Esophagus squamous epithelium (tissue), 4 donors: ENCODE results near the gene CDH11.

Source experiments
- POLR2A ChIP-seq, 4 donors: fragments of 450-650 bp; IDR thresholded peaks; one replicate each; pipeline ENCODE4 v1.6.1; 2017; ENCODE audit warnings: antibody characterized with exemption in 4 of 4, mild to moderate bottlenecking in 4 of 4, moderate library complexity in 3 of 4
- TF ChIP-seq, protein P1 (sequence below), 6 experiments: fragments of 450-650 bp in 4 of 6; fragments of 200-600 bp in 2 of 6; sonication (generic) in 2 of 6; IDR thresholded peaks; one replicate each; pipeline ENCODE4 v1.5.1; 2016 to 2019; ENCODE audit warnings: antibody characterized with exemption in 6 of 6, mild to moderate bottlenecking in 4 of 6, moderate library complexity in 4 of 6

DNA sequence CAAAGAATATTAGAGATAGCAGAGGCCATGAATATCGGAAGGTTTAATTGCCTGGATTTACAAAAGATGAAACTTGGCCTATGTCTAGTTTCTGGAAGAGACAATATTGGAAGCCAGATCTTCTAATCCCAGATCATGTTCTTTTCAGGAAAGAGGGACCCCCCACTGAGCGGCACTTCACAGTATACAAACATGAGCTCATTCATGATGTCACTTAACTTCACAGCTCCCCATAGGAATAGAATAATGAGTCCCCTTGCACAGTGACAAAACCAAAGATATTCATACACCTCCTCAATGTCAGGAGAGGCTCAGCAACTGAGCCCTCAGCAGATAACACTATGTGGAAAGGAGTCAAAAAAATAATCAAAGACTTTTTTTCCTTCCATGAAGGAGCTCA is 147.5 kb downstream of the CDH11 start:
- TF ChIP-seq POLR2A (IDR thresholded peaks at IDR 0.05), result no peak
- TF ChIP-seq, protein P1, sequence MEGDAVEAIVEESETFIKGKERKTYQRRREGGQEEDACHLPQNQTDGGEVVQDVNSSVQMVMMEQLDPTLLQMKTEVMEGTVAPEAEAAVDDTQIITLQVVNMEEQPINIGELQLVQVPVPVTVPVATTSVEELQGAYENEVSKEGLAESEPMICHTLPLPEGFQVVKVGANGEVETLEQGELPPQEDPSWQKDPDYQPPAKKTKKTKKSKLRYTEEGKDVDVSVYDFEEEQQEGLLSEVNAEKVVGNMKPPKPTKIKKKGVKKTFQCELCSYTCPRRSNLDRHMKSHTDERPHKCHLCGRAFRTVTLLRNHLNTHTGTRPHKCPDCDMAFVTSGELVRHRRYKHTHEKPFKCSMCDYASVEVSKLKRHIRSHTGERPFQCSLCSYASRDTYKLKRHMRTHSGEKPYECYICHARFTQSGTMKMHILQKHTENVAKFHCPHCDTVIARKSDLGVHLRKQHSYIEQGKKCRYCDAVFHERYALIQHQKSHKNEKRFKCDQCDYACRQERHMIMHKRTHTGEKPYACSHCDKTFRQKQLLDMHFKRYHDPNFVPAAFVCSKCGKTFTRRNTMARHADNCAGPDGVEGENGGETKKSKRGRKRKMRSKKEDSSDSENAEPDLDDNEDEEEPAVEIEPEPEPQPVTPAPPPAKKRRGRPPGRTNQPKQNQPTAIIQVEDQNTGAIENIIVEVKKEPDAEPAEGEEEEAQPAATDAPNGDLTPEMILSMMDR (IDR thresholded peaks at IDR 0.05), result no peak
